Measurements from ENCODE around the gene MT1E.
"Not testable (repeated sequence)": the region's sequence is repeated elsewhere in the genome, so short reads cannot be mapped to it uniquely, and the experiment has no call there.

The MT1E gene

GRCh38 chr16:56669005-56669839 is 43.6 kb downstream of the MT1E start, which contains the start of gene MT1H:
Gene MT1H, plus strand, starts transcription at chr16:56669814. Its CDS starts 71 bp downstream, at chr16:56669885.
- no peak for TF ChIP-seq CTCF (conservative IDR thresholded peaks at IDR 0.05; ENCODE audit: low read depth, low read length)
- no peak for DNase-seq (ENCODE audit: low read depth)
- H3K4me3 ChIP-seq (ENCODE audit: low read length) = no peak within 1 kb of the TSS

GRCh38 chr16:56669840-56670619 is 44.4 kb downstream of the MT1E start:
- no peak for TF ChIP-seq CTCF (conservative IDR thresholded peaks at IDR 0.05; ENCODE audit: low read depth, low read length)
- no peak for DNase-seq (ENCODE audit: low read depth)
- no peak overlapping the region for H3K4me3 ChIP-seq (ENCODE audit: low read length)

- no peak for DNase-seq (ENCODE audit: low read depth)
- no peak for TF ChIP-seq CTCF (conservative IDR thresholded peaks at IDR 0.05; ENCODE audit: low read depth, low read length)
- no peak overlapping the region for H3K4me3 ChIP-seq (ENCODE audit: low read length)
Observed at GRCh38 chr16:56670620-56670934, 45.0 kb downstream of the MT1E start.

- not testable (repeated sequence) for DNase-seq (ENCODE audit: low read depth); H3K4me3 ChIP-seq (ENCODE audit: low read length)
Observed at GRCh38 chr16:56671691-56672090, 46.1 kb downstream of the MT1E start.

DNA sequence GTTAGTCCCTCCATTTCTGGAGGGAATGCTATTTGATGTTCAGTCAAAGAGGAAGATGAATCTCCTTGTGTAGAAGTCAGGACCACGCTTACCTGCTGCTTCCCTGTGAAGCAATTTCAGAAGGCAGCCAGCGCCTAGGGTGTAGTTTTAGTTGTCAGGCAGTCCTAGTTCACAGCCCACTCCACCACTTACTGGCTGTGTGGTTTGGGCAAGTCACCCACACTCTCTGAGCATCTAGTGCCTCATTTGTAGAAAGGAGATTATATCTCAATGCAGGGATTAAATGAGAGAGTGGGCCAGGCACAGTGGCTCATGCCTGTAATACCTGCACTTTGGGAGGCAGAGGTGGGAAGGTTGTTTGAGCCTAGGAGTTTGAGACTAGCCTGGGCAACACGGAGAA is 46.6 kb downstream of the MT1E start:
- not testable (repeated sequence) for H3K4me3 ChIP-seq (ENCODE audit: low read length); DNase-seq (ENCODE audit: low read depth)

- H3K4me3 ChIP-seq (ENCODE audit: low read length) = no peak overlapping the region
- TF ChIP-seq CTCF (conservative IDR thresholded peaks at IDR 0.05; ENCODE audit: low read depth, low read length) = no peak
- no peak for DNase-seq (ENCODE audit: low read depth)
Observed at GRCh38 chr16:56672761-56673536, 47.4 kb downstream of the MT1E start.

DNA sequence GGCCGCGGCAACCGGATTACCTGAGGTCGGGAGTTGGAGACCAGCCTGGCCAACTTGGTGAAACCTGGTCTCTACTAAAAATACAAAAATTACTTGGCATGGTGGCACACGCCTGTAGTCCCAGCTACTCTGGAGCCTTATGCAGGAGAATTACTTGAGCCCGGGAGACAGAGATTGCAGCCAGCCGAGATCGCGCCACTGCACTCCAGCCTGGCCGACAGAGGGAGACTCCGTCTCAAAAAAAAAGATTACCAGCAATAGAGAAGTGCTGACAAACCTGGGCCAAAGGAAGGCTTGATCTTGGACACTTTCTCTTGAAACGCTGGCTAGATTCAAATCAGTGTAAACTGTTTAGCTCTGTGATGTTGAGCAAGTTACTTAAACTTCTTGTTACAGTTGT is 48.3 kb downstream of the MT1E start:
- DNase-seq (ENCODE audit: low read depth) = no peak
- TF ChIP-seq CTCF (conservative IDR thresholded peaks at IDR 0.05; ENCODE audit: low read depth, low read length) = peak; percentile 72
- no peak overlapping the region for H3K4me3 ChIP-seq (ENCODE audit: low read length)

- H3K4me3 ChIP-seq (ENCODE audit: low read length); DNase-seq (ENCODE audit: low read depth): not testable (repeated sequence)
Observed at GRCh38 chr16:56674570-56674969, 49.0 kb downstream of the MT1E start.

All from retinal pigment epithelial cell (primary cell).